Superior temporal gyrus (tissue), 1 donor: Measurements from ENCODE around the gene RASA3.

Experiments used
- DNase-seq: peaks from one replicate; pipeline ENCODE4 v3.0.0-alpha.2; 2016; ENCODE audit errors: extremely low spot score

RASA3 gene

DNA sequence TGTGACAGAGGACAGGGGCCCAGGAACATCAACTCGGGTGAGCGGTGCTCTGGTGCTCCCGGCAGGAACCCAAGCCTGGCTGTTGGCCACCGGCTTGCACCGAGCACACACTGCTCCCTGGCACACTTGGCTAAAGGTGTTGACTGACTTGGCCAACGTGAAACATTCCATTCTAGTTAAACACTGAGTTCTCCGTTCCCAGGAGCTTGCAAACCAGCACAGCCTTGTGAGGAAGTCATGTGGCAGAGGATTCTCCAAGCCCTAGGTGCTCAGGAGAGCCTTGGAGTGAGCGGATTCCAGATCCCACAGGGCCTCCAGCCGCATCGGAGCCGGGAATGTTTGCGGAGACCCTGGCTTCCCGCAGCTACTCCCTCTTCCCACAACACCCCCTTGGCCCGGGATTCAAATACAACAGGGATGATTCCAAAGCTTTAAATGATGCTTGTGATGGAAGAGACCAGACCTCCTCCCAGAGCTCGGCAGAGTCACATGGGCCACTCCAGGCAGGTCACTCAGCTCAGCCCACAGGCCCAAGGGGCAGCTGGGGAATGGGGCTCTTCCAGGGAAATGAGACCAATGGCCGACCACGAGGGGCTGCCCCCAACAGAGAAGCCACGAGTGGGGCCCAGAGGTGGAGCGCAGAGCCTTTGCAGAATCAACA is 161.5 kb downstream of the RASA3 start:
- DNase-seq, result no peak

DNA sequence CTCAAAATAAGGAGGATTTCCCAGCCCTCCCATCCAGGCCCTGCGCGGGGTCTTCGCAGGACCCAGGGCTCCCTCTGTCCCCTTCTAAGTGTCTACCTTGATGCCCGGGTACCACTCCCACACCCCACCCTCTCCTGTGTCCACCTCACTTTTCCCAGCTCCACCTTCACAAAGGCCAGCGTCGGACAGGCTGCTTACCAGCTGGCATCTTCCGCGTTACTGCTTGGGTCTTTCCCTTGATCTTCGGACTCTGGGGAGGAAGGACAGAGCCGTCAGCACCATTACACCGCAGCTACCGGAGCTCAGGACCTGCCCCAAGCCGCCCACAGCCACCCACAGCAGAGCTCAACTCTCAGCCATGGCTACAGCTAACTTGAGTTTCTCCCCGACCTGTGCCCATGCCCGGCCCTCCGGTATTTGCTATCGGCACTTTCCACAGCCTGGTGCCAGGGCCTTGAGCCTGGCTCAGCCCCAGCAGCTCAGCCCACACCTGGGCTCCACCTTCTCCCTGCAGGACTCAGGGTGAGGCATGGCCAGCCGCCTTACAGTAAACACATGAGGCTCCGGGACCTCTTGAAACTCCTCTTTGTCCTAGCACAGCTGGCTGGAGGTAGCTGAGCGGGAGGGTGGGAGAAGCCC is 162.3 kb downstream of the RASA3 start:
- no peak for DNase-seq

DNA sequence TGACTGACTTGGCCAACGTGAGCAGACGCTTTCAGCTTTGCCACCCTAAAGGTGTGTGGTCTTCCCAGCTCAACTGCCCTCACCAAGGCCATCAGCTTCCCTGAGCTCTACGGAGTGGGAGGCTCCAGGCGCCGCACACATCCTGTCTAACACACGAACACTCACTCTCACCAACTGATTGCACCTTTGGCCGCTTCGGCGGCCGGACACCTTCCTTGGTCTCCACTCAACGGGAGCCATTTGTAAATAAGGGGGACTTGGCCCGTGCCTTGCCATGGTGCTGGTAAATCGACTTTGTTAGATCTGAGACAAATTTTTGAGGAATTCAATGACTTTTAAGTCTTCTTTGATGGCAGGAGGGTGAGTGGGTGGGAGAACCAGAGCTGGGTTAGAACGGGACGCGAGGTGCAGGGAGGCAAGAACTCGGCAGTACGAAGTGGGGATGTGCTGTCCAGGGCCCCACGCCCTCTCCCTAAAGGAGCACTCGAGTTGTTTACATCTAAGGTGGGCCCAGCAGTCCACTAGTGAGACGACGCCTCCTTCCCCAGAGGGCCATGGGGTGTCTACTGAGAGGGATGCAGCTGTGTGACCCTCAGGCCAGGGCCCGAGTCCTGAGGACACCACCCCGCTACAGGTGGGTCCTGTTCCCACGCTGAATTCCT is 163.0 kb downstream of the RASA3 start:
- DNase-seq, result no peak

DNA sequence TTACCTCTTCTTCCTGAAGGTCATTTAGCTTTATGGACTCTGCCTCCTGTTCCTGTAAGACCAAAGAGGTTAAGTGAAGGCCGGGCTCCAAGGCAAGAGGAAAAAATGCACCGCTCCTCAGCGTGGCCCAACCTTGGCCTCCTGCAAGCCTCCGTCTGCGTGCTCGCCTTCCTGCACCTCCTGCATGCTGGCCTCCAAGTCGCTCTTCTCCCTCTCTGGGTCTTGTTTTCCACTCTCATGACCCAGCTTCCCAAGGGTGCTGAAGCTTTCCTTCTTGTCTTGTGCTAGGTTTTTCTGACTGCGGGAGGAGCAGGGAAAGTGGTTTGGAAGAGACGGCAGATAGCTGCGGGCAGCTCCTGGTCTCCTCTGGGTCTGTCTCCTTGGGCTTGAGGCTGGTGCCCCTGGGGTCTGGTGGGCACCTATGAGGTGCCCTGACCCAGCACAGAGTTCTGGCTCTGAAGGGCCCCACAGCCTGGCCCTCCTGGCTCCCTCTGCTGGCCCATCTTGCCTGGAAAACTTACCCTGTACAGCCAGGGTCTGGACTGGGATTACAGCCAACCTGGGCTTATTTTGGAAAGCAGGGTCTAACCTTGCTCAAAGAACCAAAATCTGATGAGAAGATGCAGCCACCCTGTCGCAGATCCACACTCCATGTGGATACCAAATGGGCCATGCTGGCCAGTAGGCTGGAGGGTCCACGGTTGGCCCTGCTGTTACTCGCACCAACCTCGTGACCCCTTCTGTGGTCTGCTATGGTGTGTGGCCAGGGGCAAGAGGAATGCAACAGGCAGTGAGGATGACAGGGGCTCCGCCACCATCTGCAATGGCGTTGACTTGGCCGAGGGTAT is 163.7 kb downstream of the RASA3 start:
- no peak for DNase-seq

DNA sequence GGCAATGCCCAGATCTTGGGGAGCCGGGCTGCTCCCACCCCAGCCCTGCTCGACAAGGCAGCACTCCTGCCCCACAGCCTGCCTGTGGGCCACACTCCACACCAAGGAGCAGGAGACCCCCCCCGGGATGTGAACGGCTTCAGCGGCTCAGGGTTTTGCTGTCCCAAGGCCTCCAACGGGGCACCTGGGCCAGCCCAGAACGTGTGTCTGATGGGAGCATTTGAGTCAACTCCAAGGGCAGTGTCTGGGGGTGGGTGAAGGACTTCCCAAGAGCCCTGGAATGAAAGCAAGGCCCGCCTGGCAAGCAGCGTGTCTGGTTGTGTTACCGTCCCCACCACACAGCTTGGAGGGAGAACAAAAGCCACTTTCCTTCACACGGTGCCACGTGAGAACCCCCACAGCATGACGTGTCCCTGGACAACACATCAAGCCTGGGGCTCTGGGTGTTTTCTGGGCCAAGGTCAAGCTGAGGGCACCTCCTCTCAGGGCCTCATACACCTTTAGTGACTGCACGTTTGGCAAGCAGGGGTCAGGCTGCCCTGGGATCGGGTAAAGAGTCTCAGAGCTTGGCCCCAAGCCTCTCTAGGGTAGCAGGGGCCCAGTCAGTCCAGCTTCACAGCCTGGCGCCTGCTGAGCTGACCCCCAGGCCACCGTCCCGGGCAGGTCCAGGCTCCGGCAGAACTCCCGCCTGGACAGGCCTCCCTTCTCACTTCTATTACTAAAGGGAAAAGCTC is 164.5 kb downstream of the RASA3 start:
- DNase-seq, result no peak

DNA sequence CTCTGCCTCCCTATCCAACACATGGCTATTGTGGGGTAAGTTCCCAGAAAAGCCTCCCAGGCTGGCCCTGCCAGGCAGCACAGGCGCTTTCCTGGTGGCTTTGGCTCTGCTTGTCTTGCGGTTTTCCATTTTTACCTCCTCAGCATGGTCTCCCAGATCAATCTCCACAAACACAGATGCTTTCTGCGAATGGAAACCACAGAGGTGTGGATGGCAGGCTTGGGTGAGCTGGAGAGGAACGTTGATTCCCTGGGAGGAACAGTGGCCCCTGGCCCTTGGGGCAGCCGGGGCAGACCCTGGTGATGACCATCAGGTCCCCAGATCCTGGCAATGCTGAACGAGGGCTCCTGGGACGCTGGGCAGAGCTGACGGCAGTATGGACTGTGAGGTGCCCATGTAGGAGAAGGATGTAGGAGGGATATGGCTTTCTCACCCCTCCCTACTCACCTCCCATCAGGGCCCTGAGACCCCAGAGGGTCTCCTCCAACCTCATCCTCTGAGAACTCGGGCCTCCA is 165.2 kb downstream of the RASA3 start:
- no peak for DNase-seq

DNA sequence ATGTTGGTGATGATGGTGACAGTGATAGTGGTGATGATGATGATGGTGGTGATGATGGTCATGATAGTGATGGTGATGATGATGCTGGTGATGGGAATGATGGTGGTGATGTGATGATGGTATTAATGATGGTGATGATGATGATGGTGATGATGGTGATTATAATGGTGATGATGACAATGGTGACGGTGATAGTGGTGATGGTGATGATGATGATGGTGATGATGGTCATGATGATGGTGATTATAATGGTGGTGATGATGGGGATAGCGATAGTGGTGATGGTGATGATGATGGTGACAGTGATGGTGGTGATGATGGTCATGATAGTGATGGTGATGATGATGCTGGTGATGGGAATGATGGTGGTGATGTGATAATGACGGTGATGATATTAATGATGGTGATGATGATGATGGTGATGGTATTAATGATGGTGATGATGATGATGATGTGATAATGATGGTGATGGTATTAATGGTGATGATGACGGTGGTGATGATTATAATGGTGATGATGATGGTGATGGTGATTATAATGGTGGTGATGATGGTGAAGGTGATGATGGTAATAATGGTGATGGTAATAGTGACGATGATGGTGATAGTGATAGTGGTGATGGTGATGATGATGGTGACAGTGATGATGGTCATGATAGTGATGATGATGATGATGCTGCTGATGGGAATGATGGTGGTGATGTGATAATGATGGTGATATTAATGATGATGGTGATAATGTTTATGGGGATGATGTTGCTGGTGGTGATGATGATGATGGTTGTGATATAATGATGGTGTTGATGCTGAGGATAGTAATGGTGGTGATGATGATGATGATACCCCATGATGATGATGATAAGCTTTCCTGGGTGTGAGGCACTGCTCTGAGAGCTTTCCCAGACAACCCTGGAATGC is 166.2 kb downstream of the RASA3 start:
- no peak for DNase-seq

DNA sequence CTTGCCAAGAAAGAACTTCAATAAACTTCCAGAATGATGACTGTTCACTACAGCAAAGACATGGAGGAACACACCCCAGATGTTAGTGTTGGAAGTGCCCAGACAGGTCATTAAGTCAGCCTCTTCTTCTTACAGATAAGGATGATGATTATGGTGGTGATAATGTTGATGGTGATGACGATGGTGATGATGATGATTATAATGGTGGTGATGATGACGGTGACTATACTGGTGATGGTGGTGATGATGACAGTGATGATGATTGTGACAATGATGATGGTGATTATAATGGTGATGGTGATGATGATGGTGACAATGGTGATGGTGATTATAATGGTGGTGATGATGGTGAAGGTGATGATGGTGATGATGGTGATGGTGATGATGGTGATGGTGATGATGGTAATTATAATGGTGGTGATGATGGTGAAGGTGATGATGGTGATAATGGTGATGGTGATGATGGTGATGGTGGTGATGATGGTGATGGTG is 167.0 kb downstream of the RASA3 start:
- no peak for DNase-seq

DNA sequence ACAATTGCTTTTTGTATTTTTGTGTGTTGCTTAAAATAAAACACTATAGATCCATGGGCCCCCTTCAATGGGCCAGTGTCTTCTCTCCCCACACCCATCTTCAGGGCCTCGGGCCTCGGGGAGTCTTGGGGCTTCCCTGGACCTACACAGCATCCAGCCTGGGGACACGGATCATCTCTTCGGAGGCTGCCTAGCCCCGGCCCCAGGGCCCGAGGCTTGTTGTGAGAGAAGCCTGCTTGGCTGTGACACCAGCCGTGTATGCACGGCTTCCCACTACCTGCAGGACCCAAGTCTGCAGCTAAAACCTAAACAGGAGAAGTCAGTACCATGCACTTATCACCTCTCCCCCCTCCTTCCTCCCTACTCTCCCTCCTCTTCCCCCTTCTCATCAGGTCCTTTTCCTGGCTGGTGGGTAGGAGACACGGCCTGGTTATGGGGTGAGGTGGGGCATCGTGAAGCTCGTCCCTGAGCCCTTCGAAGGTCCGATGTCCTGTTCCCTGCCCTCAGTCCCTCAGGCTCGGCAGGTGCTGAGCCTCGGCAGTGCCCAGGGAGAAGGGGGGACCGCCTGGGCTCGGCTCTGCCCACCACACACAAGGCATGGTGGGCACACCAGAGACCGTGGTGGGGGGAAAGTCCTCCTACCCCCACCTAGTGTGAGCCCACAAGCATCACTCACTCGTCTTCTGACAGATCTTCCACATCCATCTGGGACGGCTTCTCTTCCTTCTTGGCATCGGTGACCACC is 168.0 kb downstream of the RASA3 start:
- no peak for DNase-seq

DNA sequence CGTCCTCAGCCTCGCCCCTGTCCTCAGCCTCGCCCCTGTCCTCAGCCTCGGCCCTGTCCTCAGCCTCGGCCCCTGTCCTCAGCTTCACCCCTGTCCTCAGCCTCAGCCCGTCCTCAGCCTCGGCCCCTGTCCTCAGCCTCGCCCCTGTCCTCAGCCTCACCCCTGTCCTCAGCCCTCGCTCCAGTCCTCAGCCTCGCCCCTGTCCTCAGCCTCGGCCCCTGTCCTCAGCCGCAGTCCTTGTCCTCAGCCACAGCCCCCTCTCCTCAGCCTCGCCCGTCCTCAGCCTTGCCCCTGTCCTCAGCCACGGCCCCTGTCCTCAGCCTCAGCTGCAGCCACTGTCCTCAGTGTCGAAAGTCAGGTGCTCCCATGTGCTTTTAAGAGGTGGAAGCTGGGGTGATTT is 169.0 kb downstream of the RASA3 start:
- no peak for DNase-seq

DNA sequence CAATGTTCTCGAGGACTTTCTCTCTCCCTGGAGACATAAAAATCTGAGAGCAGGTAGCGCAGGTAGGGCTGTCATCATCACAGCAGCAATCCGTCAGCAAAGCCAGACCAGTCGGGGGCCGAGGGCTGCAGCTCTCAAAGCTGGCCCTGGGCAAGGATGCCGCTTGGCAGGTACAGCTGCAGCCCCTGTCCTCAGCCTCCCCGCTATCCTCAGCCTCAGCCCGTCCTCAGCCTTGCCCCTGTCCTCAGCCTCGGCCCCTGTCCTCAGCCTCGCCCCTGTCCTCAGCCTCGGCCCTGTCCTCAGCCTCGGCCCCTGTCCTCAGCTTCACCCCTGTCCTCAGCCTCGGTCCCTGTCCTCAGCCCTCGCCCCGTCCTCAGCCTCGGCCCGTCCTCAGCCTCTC is 169.4 kb downstream of the RASA3 start:
- DNase-seq, result no peak

DNA sequence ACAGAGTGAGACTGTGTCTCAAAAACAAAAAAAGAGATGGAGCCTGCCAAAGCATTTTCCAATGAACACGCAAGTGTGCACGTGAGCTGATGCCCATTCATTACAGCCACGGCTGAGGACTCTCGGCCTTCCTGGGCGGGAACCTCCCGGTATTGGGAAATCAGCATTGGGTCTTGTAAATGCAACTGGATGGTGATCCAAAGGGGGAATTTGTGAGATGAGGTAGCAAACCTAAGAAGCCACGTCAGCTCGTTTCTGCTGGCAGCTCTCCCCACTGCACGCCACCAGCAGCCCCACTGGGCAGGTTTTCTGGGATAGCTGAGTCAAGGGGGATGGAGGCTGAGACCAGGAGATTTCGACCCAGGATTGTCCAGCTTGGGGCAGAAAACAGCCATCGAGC is 170.0 kb downstream of the RASA3 start:
- DNase-seq, result no peak

DNA sequence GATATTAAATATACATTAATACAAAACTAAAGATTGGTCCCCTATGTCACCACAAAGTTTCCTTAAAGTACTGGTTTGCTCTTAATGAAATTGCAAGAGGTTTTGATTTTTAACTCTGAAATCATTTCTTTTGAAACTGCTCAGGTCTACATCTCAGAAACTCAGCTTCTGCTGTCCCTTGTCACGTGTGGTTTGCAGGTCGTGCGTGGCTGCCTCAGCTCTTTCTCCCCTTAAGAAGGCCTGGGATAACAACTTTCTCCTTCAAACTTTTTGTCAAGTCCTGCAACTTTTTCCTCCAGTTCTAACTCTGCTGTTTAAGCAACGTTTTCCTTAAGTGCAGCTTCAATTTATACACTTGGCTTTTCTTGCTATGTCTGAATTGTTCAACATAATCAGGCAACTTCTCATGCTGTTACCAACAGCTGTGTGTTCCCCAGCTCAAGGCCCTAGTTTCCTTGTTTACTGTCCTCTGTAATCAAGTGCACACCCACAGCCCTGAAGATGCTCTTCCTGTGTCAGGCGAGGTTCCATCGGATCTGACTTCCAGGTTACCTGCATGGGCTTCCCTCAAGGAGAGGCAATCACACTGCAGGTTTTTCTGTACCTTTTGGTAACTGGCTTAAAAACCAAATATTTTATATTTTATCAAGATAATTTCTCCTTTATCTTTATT is 172.0 kb downstream of the RASA3 start:
- DNase-seq, result no peak

DNA sequence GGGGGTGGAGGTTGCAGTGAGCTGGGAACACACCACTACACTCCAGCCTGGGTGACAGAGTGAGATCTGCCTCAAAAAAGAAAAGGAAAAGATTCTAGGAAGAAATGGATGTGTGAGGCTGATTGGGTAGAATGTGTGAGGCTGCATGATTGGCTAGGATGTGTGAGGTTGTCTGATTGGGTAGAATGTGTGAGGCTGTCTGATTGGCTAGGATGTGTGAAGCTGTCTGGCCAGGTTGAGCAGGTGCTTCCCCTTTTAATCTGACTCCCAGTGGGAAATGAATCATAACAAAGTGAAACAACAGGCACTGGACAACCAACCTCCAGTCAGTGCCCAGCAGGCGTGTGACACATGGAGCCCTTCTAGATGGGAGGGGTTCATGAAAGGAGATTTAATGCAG is 173.2 kb downstream of the RASA3 start:
- DNase-seq, result no peak

DNA sequence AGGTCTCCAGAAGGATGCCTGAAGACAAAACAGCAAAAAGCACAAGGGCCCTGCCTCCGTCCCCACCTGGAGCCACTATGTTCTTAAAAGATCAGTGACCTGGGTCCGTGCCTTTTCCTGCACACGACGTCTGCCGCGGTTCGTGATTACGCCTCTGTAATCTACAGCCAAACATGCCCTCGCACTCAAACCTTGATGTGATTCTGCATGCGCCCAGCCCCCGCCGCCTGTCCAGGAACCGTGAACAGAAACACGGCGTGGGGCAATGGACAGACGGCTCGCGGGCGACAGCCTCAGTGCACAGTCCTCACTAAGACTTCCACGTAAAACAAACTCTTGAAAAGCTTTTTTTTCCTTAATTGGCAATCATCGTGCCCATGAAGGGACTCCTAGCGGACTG is 174.1 kb downstream of the RASA3 start:
- no peak for DNase-seq

DNA sequence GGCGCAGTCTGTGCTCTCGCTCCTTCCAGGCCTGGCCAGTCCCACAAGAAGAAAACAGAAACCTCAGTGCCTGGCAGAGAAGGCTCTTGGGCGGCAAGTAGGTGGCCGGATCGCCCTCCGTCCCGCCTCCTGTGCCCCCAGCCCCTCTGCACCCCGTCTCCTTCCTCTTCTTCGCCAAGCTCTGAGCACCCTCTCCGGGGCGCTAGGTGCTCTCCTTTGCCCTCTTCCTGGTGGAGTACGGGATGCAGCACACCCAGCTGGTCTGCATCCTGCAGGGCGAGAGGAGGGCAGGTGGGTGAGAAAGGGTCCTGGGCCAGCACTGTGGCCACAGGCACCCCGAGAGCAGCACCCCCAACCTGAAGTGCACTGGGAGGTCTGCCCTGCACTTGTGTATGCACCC is 175.9 kb downstream of the RASA3 start:
- DNase-seq, result no peak

DNA sequence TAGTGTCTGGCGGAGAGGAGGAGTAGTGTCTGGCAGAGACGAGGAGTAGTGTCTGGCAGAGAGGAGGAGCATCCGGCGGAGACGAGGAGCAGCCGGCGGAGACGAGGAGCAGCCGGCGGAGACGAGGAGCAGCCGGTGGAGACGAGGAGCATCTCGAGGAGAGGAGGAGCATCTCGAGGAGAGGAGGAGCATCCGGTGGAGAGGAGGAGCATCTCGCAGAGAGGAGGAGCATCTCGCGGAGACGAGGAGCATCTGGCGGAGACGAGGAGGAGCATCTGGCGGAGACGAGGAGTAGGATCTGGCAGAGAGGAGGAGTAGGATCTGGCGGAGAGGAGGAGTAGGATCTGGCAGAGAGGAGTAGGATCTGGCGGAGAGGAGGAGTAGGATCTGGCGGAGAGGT is 176.7 kb downstream of the RASA3 start:
- no peak for DNase-seq

DNA sequence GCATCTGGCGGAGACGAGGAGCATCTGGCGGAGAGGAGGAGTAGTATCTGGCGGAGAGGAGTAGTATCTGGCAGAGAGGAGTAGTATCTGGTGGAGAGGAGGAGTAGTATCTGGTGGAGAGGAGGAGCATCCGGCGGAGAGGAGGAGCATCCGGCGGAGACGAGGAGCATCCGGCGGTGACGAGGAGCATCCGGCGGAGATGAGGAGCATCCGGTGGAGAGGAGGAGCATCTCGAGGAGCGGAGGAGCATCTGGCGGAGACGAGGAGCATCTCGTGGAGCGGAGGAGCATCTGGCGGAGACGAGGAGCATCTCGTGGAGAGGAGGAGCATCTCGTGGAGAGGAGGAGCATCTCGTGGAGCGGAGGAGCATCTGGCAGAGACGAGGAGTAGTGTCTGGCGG is 177.2 kb downstream of the RASA3 start:
- DNase-seq, result no peak
